Esophagus muscularis mucosa (tissue), 4 donors: ENCODE measurements around the gene CD244. TPM values are rescaled to one million over a fixed set of nuclear protein-coding genes. Genes with fewer than 3 reads are reported as not detected.

ENCODE experiments used
- DNase-seq: peaks from one replicate; pipeline ENCODE4 v3.0.0-alpha.2; 2017; ENCODE audit errors: extremely low spot score
- H3K27ac ChIP-seq, 4 donors: fragments of 200-600 bp; sonication (generic); replicated peaks in 1 of 4; 1 replicate in 3 of 4; 2 replicates in 1 of 4; pipeline ENCODE4 v1.5.1; 2016 to 2019; ENCODE audit warnings: mild to moderate bottlenecking in 1 of 4
- H3K27me3 ChIP-seq, 4 donors: fragments of 200-600 bp; sonication (generic); one replicate each; pipeline versions ENCODE4 v1.5.1 to v1.6.0; 2016 to 2019
- H3K36me3 ChIP-seq, 4 donors: fragments of 200-600 bp; sonication (generic); one replicate each; pipeline ENCODE4 v1.5.1; 2016 to 2019
- H3K4me1 ChIP-seq, 4 donors: fragments of 200-600 bp; sonication (generic); one replicate each; pipeline ENCODE4 v1.5.1; 2016 to 2019
- H3K4me3 ChIP-seq, 4 donors: fragments of 200-600 bp; sonication (generic); 1 replicate in 2 of 4; 2 replicates in 2 of 4; pipeline ENCODE4 v1.5.1; 2016 to 2019; ENCODE audit warnings: mild to moderate bottlenecking in 4 of 4, moderate library complexity in 1 of 4
- H3K9me3 ChIP-seq, 4 donors: fragments of 200-600 bp; sonication (generic); 1 replicate in 3 of 4; 2 replicates in 1 of 4; pipeline ENCODE4 v1.5.1; 2016 to 2019
- EP300 ChIP-seq: sonication (generic); formaldehyde crosslinking; IDR thresholded peaks from one replicate; pipeline ENCODE4 v1.6.1; 2017; ENCODE audit warnings: antibody characterized with exemption
- POLR2A ChIP-seq: fragments of 450-650 bp; IDR thresholded peaks from one replicate; pipeline ENCODE4 v1.6.1; 2017; ENCODE audit warnings: antibody characterized with exemption, moderate library complexity, mild to moderate bottlenecking, low read depth
- POLR2AphosphoS5 ChIP-seq, 2 donors: sonication (generic); formaldehyde crosslinking; IDR thresholded peaks; one replicate each; pipeline ENCODE4 v1.6.1; 2017; ENCODE audit warnings: antibody characterized with exemption in 2 of 2
- WGBS: methylation state at CpG from one replicate; pipeline ENCODE4 v1.1.5; 2018; 5-methylcytosine and 5-hydroxymethylcytosine counted together
- intact Hi-C: fragments of 100-400 bp; cut with DNase I; formaldehyde crosslinking; loops from one replicate; pipeline ENCODE4 v1.15.1; 2023
- total RNA-seq, 4 donors: library from RNA; depleted of rRNA; stranded (reverse); fragments of >200 nt; gene quantifications; one replicate each; pipeline versions ENCODE4 v1.1.0 to v1.2.1, GENCODE V29; 2016
- TF ChIP-seq, protein P1 (sequence below), 3 experiments: fragments of 200-600 bp in 2 of 3; fragments of 450-650 bp in 1 of 3; sonication (generic) in 2 of 3; IDR thresholded peaks; one replicate each; pipeline ENCODE4 v1.5.1; 2017 to 2019; ENCODE audit warnings: antibody characterized with exemption in 3 of 3, mild to moderate bottlenecking in 2 of 3, moderate library complexity in 1 of 3

Gene CD244
- total RNA-seq, 4 donors from 2014 or later = 0.13 to 0.83 (median 0.34) TPM; not detected in 1

DNA sequence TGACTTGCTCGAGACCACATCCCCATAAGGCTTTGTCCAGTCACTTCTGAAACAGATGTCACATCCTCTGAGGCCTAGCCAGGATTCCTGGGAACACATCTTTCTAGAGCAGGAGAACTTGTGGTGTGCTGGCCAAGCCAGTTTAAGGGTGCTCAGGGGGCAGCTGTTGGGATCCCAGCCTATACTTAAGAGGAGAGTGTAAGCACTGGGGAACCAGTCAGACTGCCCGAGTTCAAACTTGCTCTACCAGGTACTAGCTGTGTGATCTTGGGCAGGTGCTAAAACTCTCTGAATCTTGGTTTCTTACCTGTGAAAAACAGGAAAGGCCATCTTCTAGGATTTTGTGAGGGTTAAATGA lies 82.3 kb downstream of the CD244 start:
- 86% methylated on average over 1 of the region's 2 CpGs for WGBS
- Histone ChIP-seq H3K27me3 (peaks cover 0 to 2% (median 0%) of the 10 kb centered on the region in 4 donors), H3K36me3 (no peaks in the 10 kb centered on the region), H3K4me3 (no peak overlapping the region), H3K9me3 (no peaks in the 10 kb centered on the region), H3K4me1 (no peaks in the 10 kb centered on the region), H3K27ac (no peak overlapping the region)
- intact Hi-C loops = no loop called here
- TF ChIP-seq EP300 (no peak), POLR2AphosphoS5 (IDR thresholded peaks at IDR 0.05) (no peak), POLR2A (no peak)
- TF ChIP-seq, protein P1, sequence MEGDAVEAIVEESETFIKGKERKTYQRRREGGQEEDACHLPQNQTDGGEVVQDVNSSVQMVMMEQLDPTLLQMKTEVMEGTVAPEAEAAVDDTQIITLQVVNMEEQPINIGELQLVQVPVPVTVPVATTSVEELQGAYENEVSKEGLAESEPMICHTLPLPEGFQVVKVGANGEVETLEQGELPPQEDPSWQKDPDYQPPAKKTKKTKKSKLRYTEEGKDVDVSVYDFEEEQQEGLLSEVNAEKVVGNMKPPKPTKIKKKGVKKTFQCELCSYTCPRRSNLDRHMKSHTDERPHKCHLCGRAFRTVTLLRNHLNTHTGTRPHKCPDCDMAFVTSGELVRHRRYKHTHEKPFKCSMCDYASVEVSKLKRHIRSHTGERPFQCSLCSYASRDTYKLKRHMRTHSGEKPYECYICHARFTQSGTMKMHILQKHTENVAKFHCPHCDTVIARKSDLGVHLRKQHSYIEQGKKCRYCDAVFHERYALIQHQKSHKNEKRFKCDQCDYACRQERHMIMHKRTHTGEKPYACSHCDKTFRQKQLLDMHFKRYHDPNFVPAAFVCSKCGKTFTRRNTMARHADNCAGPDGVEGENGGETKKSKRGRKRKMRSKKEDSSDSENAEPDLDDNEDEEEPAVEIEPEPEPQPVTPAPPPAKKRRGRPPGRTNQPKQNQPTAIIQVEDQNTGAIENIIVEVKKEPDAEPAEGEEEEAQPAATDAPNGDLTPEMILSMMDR (IDR thresholded peaks at IDR 0.05) = no peak
- DNase-seq = peak; percentile 72

Other genes starting within 250 kb of the CD244 start
- 1 to 10 TPM in 2 of 4 donors, under 1 TPM in 2; 0.57 to 5.0 (median 0.95) TPM for gene SLAMF1, start 215.8 kb downstream of the CD244 start, total RNA-seq
- 10 to 100 TPM in 1 of 4 donors, 1 to 10 TPM in 3; 1.1 to 14.6 (median 2.6) TPM for gene CD48, start 151.1 kb downstream of the CD244 start, total RNA-seq
- gene SLAMF7, start 123.6 kb downstream of the CD244 start, total RNA-seq = 1 to 10 TPM in 1 of 4 donors, under 1 TPM in 3; 0.06 to 1.3 (median 0.47) TPM
- gene LY9, start 66.7 kb downstream of the CD244 start, total RNA-seq = under 1 TPM in 2 of 4 donors, not detected in 2; 0.26 to 0.66 TPM
- gene ITLN1, start 22.3 kb upstream of the CD244 start, total RNA-seq = 1 to 10 TPM in 1 of 4 donors, under 1 TPM in 1, not detected in 2; 0.66 to 2.2 TPM
- gene ITLN2, start 91.9 kb upstream of the CD244 start, total RNA-seq = not detected
- gene F11R, start 158.3 kb upstream of the CD244 start, total RNA-seq = 10 to 100 TPM in 3 of 4 donors, 1 to 10 TPM in 1; 9.1 to 17.7 (median 14.9) TPM
- gene TSTD1, start 176.1 kb upstream of the CD244 start, total RNA-seq = 10 to 100 TPM; 19.0 to 46.5 (median 29.4) TPM
- gene USF1, start 183.1 kb upstream of the CD244 start, total RNA-seq = 10 to 100 TPM; 36.5 to 54.2 (median 48.7) TPM
- gene ARHGAP30, start 207.0 kb upstream of the CD244 start, total RNA-seq = 10 to 100 TPM in 1 of 4 donors, 1 to 10 TPM in 3; 4.6 to 14.1 (median 6.9) TPM
- gene NECTIN4, start 226.7 kb upstream of the CD244 start, total RNA-seq = not detected
- gene KLHDC9, start 235.5 kb upstream of the CD244 start, total RNA-seq = 1 to 10 TPM; 5.1 to 8.3 (median 7.6) TPM